GM11168 (cell line): Measurements from ENCODE around the gene NBPF1.
"Not testable (repeated sequence)": the region's sequence is repeated elsewhere in the genome, so short reads cannot be mapped to it uniquely, and the experiment has no call there.

ENCODE experiments used
- in situ Hi-C: fragments of 300-500 bp; cut with MboI; formaldehyde crosslinking; loops from one replicate; pipeline ENCODE4 v1.12.0; 2022; ENCODE audit warnings: low sequenced_read_pairs; ENCODE audit not compliant: unreplicated experiment

NBPF1 gene

GRCh38 chr1:16559688-16560087 is 53.7 kb downstream of the NBPF1 start:
- in situ Hi-C loops, result loop anchor here (10.0 kb wide), 1 partner anchor 295 kb away; no protein-coding TSS in a partner anchor

GRCh38 chr1:16557034-16557433 is 56.3 kb downstream of the NBPF1 start:
- in situ Hi-C loops, result loop anchor here (10.0 kb wide), 1 partner anchor 298 kb away; no protein-coding TSS in a partner anchor

GRCh38 chr1:16553244-16553643 is 60.1 kb downstream of the NBPF1 start:
- in situ Hi-C loops, result loop anchor here (10.0 kb wide), 1 partner anchor 302 kb away; no protein-coding TSS in a partner anchor

GRCh38 chr1:16550212-16550918 is 63.0 kb downstream of the NBPF1 start:
- in situ Hi-C loops, result loop anchor here (10.0 kb wide), 1 partner anchor 304 kb away; no protein-coding TSS in a partner anchor

- in situ Hi-C loops, result loop anchor here (5.0 kb wide), 1 partner anchor 178 kb away; no protein-coding TSS in a partner anchor
Observed at GRCh38 chr1:16549545-16549944, 63.8 kb downstream of the NBPF1 start.

GRCh38 chr1:16547502-16548241 is 65.7 kb downstream of the NBPF1 start:
- in situ Hi-C loops, result loop anchor here (5.0 kb wide), 1 partner anchor 180 kb away; no protein-coding TSS in a partner anchor

- in situ Hi-C loops, result loop anchor here (5.0 kb wide), 1 partner anchor 182 kb away; no protein-coding TSS in a partner anchor
Observed at GRCh38 chr1:16545682-16546095, 67.7 kb downstream of the NBPF1 start.

GRCh38 chr1:16540421-16540893 is 72.9 kb downstream of the NBPF1 start:
- in situ Hi-C loops, result not testable (repeated sequence)

GRCh38 chr1:16537528-16537927 is 75.8 kb downstream of the NBPF1 start:
- in situ Hi-C loops, result not testable (repeated sequence)

- in situ Hi-C loops, result not testable (repeated sequence)
Observed at GRCh38 chr1:16536796-16537195, 76.6 kb downstream of the NBPF1 start.

- in situ Hi-C loops, result not testable (repeated sequence)
Observed at GRCh38 chr1:16535898-16536297, 77.5 kb downstream of the NBPF1 start.

- in situ Hi-C loops, result not testable (repeated sequence)
Observed at GRCh38 chr1:16535487-16535886, 77.9 kb downstream of the NBPF1 start.

GRCh38 chr1:16534829-16535456 is 78.4 kb downstream of the NBPF1 start:
- in situ Hi-C loops, result loop anchor here (5.0 kb wide), 1 partner anchor 337 kb away; no protein-coding TSS in a partner anchor

GRCh38 chr1:16534239-16534828 is 79.0 kb downstream of the NBPF1 start:
- in situ Hi-C loops, result loop anchor here (5.0 kb wide), 1 partner anchor 338 kb away; no protein-coding TSS in a partner anchor

- in situ Hi-C loops, result loop anchor here (5.0 kb wide), 1 partner anchor 340 kb away; no protein-coding TSS in a partner anchor
Observed at GRCh38 chr1:16532235-16532991, 81.0 kb downstream of the NBPF1 start.

- in situ Hi-C loops, result not testable (repeated sequence)
Observed at GRCh38 chr1:16528338-16528737, 85.0 kb downstream of the NBPF1 start.

GRCh38 chr1:16525769-16526168 is 87.6 kb downstream of the NBPF1 start:
- in situ Hi-C loops, result not testable (repeated sequence)

- in situ Hi-C loops, result not testable (repeated sequence)
Observed at GRCh38 chr1:16521679-16522078, 91.7 kb downstream of the NBPF1 start.

GRCh38 chr1:16521288-16521583 is 92.1 kb downstream of the NBPF1 start:
- in situ Hi-C loops, result no loop called here
